Measurements from ENCODE around the gene ERN1.

DNA sequence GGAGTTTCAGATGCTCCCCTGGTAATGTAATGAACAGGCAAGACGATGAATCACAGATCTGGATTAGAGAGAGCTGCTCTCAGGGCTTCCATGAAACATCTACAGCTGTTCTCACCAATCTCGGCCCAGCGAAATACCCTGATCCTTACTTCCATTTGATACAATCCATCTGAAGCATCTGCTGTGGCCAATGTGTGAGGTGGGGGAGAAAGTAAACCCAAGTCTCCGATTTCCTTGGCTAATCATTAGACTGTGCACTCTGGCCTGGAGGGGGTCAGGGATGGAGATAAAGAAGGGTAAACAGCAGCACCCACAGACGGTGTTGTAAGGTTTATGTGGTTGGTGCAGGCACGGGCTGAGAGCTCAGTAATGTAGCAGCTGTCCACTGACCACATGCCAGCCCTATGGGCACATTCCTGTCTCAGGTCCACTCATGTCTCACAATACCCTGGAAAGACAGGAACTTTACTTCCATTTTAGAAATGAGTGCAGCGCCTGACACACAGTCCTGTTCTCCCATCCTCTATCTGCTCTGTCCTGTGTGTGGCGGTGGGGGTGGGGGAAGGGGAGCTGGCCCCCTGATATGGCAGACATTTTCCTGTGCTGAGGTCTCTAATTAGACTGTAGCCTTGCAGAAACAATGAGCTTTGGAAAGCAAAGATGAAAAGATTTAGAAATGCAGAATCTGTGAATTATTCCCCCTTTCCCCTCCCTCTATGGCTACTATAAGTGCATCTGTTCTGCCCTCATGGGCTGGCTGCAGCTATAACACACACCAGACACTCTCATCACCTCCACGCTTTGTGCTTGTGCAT lies 48.3 kb upstream of the ERN1 start:
- TF ChIP-seq, protein P1, sequence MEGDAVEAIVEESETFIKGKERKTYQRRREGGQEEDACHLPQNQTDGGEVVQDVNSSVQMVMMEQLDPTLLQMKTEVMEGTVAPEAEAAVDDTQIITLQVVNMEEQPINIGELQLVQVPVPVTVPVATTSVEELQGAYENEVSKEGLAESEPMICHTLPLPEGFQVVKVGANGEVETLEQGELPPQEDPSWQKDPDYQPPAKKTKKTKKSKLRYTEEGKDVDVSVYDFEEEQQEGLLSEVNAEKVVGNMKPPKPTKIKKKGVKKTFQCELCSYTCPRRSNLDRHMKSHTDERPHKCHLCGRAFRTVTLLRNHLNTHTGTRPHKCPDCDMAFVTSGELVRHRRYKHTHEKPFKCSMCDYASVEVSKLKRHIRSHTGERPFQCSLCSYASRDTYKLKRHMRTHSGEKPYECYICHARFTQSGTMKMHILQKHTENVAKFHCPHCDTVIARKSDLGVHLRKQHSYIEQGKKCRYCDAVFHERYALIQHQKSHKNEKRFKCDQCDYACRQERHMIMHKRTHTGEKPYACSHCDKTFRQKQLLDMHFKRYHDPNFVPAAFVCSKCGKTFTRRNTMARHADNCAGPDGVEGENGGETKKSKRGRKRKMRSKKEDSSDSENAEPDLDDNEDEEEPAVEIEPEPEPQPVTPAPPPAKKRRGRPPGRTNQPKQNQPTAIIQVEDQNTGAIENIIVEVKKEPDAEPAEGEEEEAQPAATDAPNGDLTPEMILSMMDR (IDR thresholded peaks at IDR 0.05): no peak
- no peak for TF ChIP-seq POLR2A (IDR thresholded peaks at IDR 0.05)

Measured in body of pancreas (tissue), 4 donors.